ENCODE measurements around the gene LAMB4.

DNA sequence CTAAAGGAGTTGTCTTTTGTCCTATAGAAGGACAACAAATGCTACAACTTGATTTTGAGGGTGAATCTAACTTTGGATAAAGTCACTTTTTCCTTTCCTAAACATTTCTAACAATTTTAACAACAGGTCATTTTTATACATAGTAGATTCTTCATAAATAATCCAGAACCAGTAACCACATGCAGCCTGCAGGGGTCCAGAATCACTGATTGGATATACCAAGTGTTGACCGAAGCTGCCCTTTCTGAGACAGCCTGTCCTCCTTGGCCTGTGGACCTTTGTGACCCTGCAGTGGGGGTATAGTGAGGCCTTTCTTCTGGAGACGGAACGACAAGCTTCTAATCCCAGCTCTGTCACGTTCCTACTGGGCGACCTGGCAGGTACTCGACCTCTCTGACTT lies 34.8 kb upstream of the LAMB4 start:
- TF ChIP-seq FOXA1 (IDR thresholded peaks at IDR 0.05) (no peak), HDGF (IDR thresholded peaks at IDR 0.05; ENCODE audit: borderline replicate concordance) (no peak), FOXM1 (IDR thresholded peaks at IDR 0.05; ENCODE audit: borderline replicate concordance) (no peak), FOXK2 (IDR thresholded peaks at IDR 0.05) (no peak)
